GM23338 (cell line): ENCODE data around the gene NFKBIB. TPM values are rescaled to one million over a fixed set of nuclear protein-coding genes. Genes with fewer than 3 reads are reported as not detected.

ENCODE experiments used
- ATAC-seq: fragments of 200-7000 bp; cut with Tn5 transposase; 3 replicates; pipeline ENCODE4 v1.9.1; 2020
- DNase-seq: peaks from one replicate; pipeline ENCODE4 v3.0.0-alpha.2; 2015; ENCODE audit warnings: low spot score
- H2AFZ ChIP-seq: fragments of 200-600 bp; sonication (generic); 2 replicates; pipeline ENCODE4 v1.8.0; 2016; ENCODE audit warnings: antibody characterized with exemption, mild to moderate bottlenecking, moderate library complexity
- H3F3A ChIP-seq: fragments of 200-600 bp; sonication (generic); replicated peaks from 2 replicates; pipeline ENCODE4 v1.8.0; 2017; ENCODE audit warnings: antibody characterized with exemption, mixed run types, low read depth
- H3K27ac ChIP-seq: fragments of 200-600 bp; sonication (generic); 2 replicates; pipeline ENCODE4 v1.6.1; 2016; ENCODE audit warnings: low read depth
- H3K27me3 ChIP-seq: fragments of 200-600 bp; sonication (generic); 2 replicates; pipeline ENCODE4 v1.8.0; 2016; ENCODE audit warnings: mild to moderate bottlenecking, mixed run types, moderate library complexity; ENCODE audit not compliant: insufficient read depth
- H3K36me3 ChIP-seq: fragments of 200-600 bp; sonication (generic); 2 replicates; pipeline ENCODE4 v1.8.0; 2016; ENCODE audit warnings: mild to moderate bottlenecking; ENCODE audit not compliant: insufficient read depth
- H3K4me1 ChIP-seq: fragments of 200-600 bp; sonication (generic); 2 replicates; pipeline ENCODE4 v1.8.0; 2016; ENCODE audit warnings: mild to moderate bottlenecking, moderate library complexity; ENCODE audit not compliant: insufficient read depth
- H3K4me2 ChIP-seq: fragments of 200-600 bp; sonication (generic); 2 replicates; pipeline ENCODE4 v1.7.1; 2017; ENCODE audit warnings: mixed run types
- H3K4me3 ChIP-seq: fragments of 200-600 bp; sonication (generic); 2 replicates; pipeline ENCODE4 v1.6.1; 2016; ENCODE audit warnings: mixed run types
- H3K79me2 ChIP-seq: fragments of 200-600 bp; sonication (generic); replicated peaks from 2 replicates; pipeline ENCODE4 v1.8.0; 2017; ENCODE audit warnings: mild to moderate bottlenecking; ENCODE audit not compliant: insufficient read depth
- H3K9me2 ChIP-seq: fragments of 200-600 bp; sonication (generic); 2 replicates; pipeline ENCODE4 v1.8.0; 2017; ENCODE audit not compliant: insufficient read depth
- H4K20me1 ChIP-seq: fragments of 200-600 bp; sonication (generic); replicated peaks from 2 replicates; pipeline ENCODE4 v1.8.0; 2017; ENCODE audit warnings: mild to moderate bottlenecking; ENCODE audit not compliant: insufficient read depth
- H3K27ac Mint-ChIP-seq: 2 replicates; pipeline ENCODE4 v1.8.0; 2020; ENCODE audit warnings: inconsistent platforms, mild to moderate bottlenecking, moderate library complexity, mixed read lengths
- H3K27me3 Mint-ChIP-seq: 3 replicates; pipeline ENCODE4 v1.8.0; 2022; ENCODE audit warnings: low read depth, mild to moderate bottlenecking, moderate library complexity, mixed read lengths, inconsistent platforms; ENCODE audit not compliant: insufficient read depth, poor library complexity
- H3K36me3 Mint-ChIP-seq: 3 replicates; pipeline ENCODE4 v1.8.0; 2021; ENCODE audit warnings: low read depth, mild to moderate bottlenecking, inconsistent platforms, moderate library complexity, mixed read lengths
- H3K4me1 Mint-ChIP-seq: 3 replicates; pipeline ENCODE4 v1.8.0; 2020; ENCODE audit warnings: mild to moderate bottlenecking, inconsistent platforms, mixed read lengths
- H3K4me3 Mint-ChIP-seq: 3 replicates; pipeline ENCODE4 v1.8.0; 2021; ENCODE audit warnings: moderate library complexity, mild to moderate bottlenecking, inconsistent platforms, mixed read lengths
- H3K9me3 Mint-ChIP-seq: 3 replicates; pipeline ENCODE4 v1.8.0; 2020; ENCODE audit warnings: moderate library complexity, mild to moderate bottlenecking, inconsistent platforms, mixed read lengths
- CTCF ChIP-seq, 2 experiments: fragments of 200-600 bp in 1 of 2; sonication (generic) in 1 of 2; conservative IDR thresholded peaks; 2 replicates each; pipeline versions ENCODE4 v1.5.1 to v1.6.1; 2016 to 2017; ENCODE audit warnings: antibody characterized with exemption in 2 of 2, low read depth in 2 of 2, mild to moderate bottlenecking in 2 of 2, moderate library complexity in 1 of 2
- ZNF331 ChIP-seq: fragments of 250-450 bp; sonication (Bioruptor Pico); IDR thresholded peaks from 2 replicates; pipeline ENCODE4 v1.5.0; 2020; ENCODE audit warnings: low read depth, mild to moderate bottlenecking, moderate library complexity
- polyA plus RNA-seq: library from polyadenylated mRNA; unstranded; fragments of >200 nt; fragmentation: Nextera tagmentation; extraction: Ambion mirVana; gene quantifications from 2 replicates; pipeline ENCODE4 v1.2.1, GENCODE V29; 2016
- total RNA-seq: library from RNA; depleted of rRNA; stranded (reverse); fragments of >200 nt; shearing (Covaris generic); gene quantifications from 2 replicates; pipeline ENCODE4 v1.2.3, GENCODE V29; 2014
- TF ChIP-seq, protein P1 (sequence below): IDR thresholded peaks from 2 replicates; pipeline ENCODE4 v1.6.1; 2016; ENCODE audit warnings: antibody characterized with exemption
- TF ChIP-seq, protein P2 (sequence below): IDR thresholded peaks from one replicate; pipeline ENCODE4 v1.6.1; 2018; ENCODE audit warnings: antibody characterized with exemption; ENCODE audit not compliant: unreplicated experiment

NFKBIB gene
- total and polyA plus RNA-seq, 2 experiments from 2014 or later, result 39.5 to 39.6 TPM

DNA sequence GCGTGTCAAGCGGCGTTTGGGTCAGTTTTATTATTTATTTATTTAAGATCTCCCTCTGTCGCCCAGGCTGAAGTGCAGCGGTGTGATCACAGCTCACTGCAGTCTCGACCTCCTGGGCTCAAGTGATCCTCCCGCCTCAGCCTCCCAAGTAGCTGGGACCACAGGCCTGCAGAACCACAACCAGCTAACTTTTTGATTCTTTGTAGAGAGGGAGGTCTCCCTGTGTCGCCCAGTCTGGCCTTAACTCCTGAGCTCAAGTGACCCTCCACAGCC is 31.7 kb downstream of the NFKBIB start:
- Histone ChIP-seq H3K9me2 (no peaks in the 10 kb centered on the region), H3K27ac (no peak overlapping the region), H3K4me1 (peaks cover 8% of the 10 kb centered on the region)

More for the DNA sequence above, 31.7 kb downstream of the NFKBIB start:
- Mint-ChIP-seq H3K4me3 (peak overlapping the region; percentile 100), H3K27me3 (peaks cover 6% of the 10 kb centered on the region), H3K27ac (peak overlapping the region; percentile 99; the same call in 1 of the 2 replicates), H3K9me3 (peaks cover 32% of the 10 kb centered on the region), H3K36me3 (peaks cover 68% of the 10 kb centered on the region), H3K4me1 (peaks cover 8% of the 10 kb centered on the region; the same call in 2 of the 3 replicates)
- Histone ChIP-seq H3K4me2 (peak overlapping the region; percentile 99), H3F3A (peaks cover 4% of the 10 kb centered on the region; the same call in 1 of the 2 replicates), H4K20me1 (peaks cover 9% of the 10 kb centered on the region; the same call in 1 of the 2 replicates), H3K36me3 (peaks cover 10% of the 10 kb centered on the region; the same call in 1 of the 2 replicates), H3K4me3 (peak overlapping the region; percentile 100), H3K79me2 (peaks cover 43% of the 10 kb centered on the region), H2AFZ (no peak overlapping the region), H3K27me3 (no peaks in the 10 kb centered on the region)
- no peak for DNase-seq
- ATAC-seq, result no peak
- TF ChIP-seq, protein P1, sequence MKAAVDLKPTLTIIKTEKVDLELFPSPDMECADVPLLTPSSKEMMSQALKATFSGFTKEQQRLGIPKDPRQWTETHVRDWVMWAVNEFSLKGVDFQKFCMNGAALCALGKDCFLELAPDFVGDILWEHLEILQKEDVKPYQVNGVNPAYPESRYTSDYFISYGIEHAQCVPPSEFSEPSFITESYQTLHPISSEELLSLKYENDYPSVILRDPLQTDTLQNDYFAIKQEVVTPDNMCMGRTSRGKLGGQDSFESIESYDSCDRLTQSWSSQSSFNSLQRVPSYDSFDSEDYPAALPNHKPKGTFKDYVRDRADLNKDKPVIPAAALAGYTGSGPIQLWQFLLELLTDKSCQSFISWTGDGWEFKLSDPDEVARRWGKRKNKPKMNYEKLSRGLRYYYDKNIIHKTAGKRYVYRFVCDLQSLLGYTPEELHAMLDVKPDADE, result no peak
- TF ChIP-seq, protein P2, sequence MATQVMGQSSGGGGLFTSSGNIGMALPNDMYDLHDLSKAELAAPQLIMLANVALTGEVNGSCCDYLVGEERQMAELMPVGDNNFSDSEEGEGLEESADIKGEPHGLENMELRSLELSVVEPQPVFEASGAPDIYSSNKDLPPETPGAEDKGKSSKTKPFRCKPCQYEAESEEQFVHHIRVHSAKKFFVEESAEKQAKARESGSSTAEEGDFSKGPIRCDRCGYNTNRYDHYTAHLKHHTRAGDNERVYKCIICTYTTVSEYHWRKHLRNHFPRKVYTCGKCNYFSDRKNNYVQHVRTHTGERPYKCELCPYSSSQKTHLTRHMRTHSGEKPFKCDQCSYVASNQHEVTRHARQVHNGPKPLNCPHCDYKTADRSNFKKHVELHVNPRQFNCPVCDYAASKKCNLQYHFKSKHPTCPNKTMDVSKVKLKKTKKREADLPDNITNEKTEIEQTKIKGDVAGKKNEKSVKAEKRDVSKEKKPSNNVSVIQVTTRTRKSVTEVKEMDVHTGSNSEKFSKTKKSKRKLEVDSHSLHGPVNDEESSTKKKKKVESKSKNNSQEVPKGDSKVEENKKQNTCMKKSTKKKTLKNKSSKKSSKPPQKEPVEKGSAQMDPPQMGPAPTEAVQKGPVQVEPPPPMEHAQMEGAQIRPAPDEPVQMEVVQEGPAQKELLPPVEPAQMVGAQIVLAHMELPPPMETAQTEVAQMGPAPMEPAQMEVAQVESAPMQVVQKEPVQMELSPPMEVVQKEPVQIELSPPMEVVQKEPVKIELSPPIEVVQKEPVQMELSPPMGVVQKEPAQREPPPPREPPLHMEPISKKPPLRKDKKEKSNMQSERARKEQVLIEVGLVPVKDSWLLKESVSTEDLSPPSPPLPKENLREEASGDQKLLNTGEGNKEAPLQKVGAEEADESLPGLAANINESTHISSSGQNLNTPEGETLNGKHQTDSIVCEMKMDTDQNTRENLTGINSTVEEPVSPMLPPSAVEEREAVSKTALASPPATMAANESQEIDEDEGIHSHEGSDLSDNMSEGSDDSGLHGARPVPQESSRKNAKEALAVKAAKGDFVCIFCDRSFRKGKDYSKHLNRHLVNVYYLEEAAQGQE, result no peak
- TF ChIP-seq CTCF (conservative IDR thresholded peaks at IDR 0.05; ENCODE audit: low read depth in 2 of 2) (no peak), ZNF331 (CRISPR knock-in tag) (no peak)
